GM19395 (cell line): Measurements from ENCODE around the gene SRGAP1.
"Not testable (repeated sequence)": the region's sequence is repeated elsewhere in the genome, so short reads cannot be mapped to it uniquely, and the experiment has no call there.

Experiments used
- ATAC-seq: cut with Tn5 transposase; IDR thresholded peaks from one replicate; pipeline ENCODE4 v1.9.1; 2021; ENCODE audit warnings: mild to moderate bottlenecking, moderate library complexity; ENCODE audit not compliant: unreplicated experiment

Gene SRGAP1

DNA sequence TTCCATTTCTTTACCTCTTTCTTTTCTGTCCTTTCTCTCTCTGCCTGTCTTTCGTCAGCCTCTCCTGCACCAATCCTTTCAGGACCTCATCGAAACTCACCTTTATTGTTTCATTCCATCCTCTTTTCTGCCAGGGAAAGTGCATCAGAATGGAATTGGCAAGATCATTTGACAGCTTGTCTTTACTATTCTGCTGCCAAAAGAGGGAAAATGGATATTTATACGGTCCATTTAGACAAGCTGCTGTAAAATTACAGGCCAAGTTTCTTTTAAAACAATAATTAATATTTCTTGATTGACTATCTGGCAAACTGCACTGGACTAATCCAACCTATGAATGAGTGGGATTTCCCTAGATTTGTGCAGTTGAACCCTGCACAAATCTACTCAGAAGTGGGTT, 7.6 kb upstream of the SRGAP1 start:
- no peak for ATAC-seq

GRCh38 chr12:63838411-63838810, 6.1 kb upstream of the SRGAP1 start:
- ATAC-seq = no peak

- no peak for ATAC-seq
Observed at GRCh38 chr12:63841011-63841410, 3.5 kb upstream of the SRGAP1 start.

DNA sequence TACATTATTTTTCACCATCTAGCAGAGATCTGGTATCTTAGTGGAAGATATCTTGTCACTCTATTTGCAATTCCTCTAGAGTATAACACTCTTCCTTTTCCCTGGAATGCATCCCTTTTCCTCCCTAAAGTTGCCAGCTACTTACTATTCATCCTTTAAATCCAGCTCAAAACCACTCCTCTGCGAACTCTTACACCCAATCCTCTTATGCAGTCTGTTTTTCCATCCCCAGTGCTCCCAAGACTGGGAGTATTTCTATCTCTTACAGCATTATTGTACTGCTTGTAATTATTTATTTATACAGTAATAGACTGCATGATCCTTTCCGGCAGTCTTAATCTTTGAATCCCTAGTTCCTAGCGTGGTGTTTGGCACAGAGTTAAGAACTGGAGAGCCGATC, 2.9 kb upstream of the SRGAP1 start:
- no peak for ATAC-seq

GRCh38 chr12:63842750-63843149, 1.8 kb upstream of the SRGAP1 start:
- ATAC-seq = not testable (repeated sequence)

DNA sequence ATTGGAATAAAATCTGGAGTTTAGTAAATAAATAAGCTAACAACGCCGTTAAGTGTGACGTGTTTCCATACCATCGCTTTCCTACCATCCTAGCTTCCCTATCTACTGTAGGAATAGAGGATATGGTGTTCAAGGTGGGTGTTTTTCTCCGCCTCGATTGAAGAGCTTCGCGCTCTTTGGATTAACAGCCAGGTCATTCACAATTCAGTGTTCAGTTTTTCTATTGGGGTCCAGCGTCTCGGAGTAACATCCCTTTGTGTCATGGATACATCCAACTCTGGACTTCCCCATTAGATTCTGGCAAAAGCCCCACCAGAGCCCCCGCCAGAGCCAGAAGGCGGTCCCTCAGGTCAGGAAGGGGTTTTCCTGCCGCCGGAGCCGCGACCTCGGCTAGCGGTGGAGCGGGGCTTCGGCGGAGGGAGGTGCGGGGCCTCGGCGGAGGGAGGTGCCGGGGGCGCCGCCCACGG, 1.2 kb upstream of the SRGAP1 start:
- ATAC-seq = no peak

GRCh38 chr12:63843721-63844390, 644 bp upstream of the SRGAP1 start:
- peak; percentile 94 for ATAC-seq

DNA sequence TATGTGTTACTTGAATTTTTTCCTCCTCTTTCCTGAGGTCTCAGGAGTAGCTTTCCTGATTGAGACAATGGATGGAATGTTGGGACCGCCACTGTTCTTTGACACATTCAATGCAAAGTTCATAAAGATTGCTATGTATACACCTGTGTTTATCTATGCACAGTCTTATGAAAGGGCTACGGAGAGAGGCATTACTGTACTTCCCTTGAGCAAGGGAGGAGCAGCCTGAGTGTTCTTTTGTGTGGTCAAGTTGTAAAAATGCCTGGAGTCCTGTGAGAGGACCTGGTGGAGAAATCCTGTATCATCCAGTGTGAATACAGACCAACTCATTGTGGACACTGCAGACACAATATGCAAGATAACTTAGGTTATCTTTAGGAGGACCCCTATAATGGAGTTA, 1.2 kb downstream of the SRGAP1 start:
- ATAC-seq = no peak

- no peak for ATAC-seq
Observed at GRCh38 chr12:63846238-63846967, 1.9 kb downstream of the SRGAP1 start.

DNA sequence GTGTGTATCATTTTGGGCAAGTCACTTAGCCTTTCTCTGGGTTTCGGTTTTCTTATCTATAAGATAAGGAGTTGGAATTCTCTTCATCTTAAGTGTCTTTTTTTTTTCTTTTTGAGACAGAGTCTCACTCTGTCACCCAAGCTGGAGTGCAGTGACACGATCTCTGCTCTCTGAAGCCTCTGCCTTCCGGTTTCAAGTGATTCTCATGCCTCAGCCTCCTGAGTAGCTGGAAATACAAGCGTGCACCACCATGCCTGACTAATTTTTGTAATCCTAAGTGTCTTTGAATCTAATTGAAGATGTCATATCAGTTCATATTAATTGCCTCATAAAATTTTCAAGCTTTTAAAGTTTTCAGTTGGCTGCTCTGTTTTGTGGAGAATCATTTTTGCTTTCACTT, 4.0 kb downstream of the SRGAP1 start:
- ATAC-seq = no peak

GRCh38 chr12:63849106-63849620, 4.7 kb downstream of the SRGAP1 start:
- ATAC-seq = no peak

- no peak for ATAC-seq
Observed at GRCh38 chr12:63849641-63850040, 5.1 kb downstream of the SRGAP1 start.

DNA sequence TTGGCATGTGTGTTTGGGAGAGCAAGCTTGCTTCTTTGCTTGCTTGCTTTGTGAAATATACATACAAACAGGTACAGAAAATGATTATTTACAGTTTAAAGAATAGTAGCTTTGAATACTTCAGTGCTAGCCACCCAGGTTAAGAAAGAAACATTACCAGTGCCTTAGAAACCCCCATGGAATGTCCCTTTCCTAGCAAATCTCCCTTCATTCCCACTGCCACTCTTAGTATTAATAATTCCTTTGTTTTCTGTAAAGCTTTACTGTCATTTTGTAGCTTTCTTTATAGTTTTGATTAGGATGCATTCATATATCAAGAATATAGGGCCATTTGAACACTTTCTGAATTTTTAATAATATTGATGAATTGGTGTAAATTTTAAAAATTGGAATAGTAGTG, 9.5 kb downstream of the SRGAP1 start:
- no peak for ATAC-seq

DNA sequence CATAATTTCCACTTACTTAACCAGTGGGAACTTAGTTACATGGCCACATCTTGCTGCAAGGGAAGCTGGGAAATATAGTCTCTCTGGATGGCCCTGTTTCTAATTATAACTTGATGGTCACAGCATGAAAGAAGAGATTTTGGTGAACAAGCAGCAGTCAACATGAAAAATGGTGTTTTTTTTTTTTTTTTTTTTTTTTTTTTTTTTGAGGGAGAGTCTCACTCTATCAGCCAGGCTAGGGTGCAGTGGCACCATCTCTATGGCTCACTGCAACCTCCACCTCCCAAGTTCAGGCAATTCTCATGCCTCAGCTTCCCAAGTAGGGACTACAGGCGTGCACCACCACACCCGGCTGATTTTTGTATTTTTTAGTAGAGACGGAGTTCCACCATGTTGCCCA, 10.8 kb downstream of the SRGAP1 start:
- ATAC-seq = no peak

- no peak for ATAC-seq
Observed at GRCh38 chr12:63857771-63858670, 13.5 kb downstream of the SRGAP1 start.

DNA sequence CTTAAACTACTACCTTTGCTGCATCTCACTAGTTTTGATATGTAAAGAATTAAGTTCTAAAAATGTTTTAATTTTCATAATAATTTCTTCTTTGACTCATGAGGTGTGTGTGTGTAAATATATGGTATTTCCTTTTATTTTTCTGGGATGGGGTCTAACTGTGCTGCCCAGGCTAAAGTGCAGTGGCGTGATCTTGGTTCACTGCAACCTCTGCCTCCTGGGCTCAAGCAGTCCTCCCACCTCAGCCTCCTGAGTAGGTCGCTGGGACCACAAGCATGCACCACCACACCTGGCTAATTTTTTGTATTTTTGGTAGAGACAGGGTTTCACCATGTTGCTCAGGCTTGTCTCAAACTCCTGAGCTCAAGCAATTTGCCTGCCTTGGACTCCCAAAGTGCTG, 15.4 kb downstream of the SRGAP1 start:
- ATAC-seq = not testable (repeated sequence)

- ATAC-seq = no peak
Observed at GRCh38 chr12:63862187-63862968, 17.9 kb downstream of the SRGAP1 start.

- no peak for ATAC-seq
Observed at GRCh38 chr12:63862969-63863230, 18.4 kb downstream of the SRGAP1 start.

GRCh38 chr12:63863658-63864453, 19.4 kb downstream of the SRGAP1 start:
- ATAC-seq = no peak

DNA sequence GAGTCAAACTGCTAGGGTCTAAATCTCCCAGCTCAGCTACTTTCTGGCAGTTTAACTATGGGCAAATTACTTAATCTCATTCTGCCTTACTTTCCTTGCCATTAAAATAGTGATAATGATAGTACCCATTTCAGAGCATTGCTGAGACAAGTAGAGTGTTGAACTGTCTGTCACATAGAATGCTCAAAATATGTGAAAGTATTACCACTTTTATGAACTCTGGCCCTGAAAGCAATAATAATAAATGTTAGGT, 19.9 kb downstream of the SRGAP1 start:
- ATAC-seq = no peak
